HCT116 (cell line): Measurements from ENCODE around the gene FAM180A. TPM values are rescaled to one million over a fixed set of nuclear protein-coding genes. Genes with fewer than 3 reads are reported as not detected.

ENCODE experiments used
- CBX3 ChIP-seq: IDR thresholded peaks from 2 replicates; pipeline ENCODE4 v1.6.1; 2012; ENCODE audit warnings: low read depth
- ELF1 ChIP-seq: IDR thresholded peaks from 2 replicates; pipeline ENCODE4 v1.6.1; 2012; ENCODE audit warnings: low read depth, borderline replicate concordance
- MAX ChIP-seq: IDR thresholded peaks from 2 replicates; pipeline ENCODE4 v1.6.1; 2012
- POLR2AphosphoS5 ChIP-seq: IDR thresholded peaks from 2 replicates; pipeline ENCODE4 v1.6.1; 2011; ENCODE audit warnings: mild to moderate bottlenecking, low read depth, low read length, moderate library complexity
- RAD21 ChIP-seq: IDR thresholded peaks from 2 replicates; pipeline ENCODE4 v1.6.1; 2012; ENCODE audit warnings: low read depth, mild to moderate bottlenecking
- REST ChIP-seq: IDR thresholded peaks from 2 replicates; pipeline ENCODE4 v1.6.1; 2012; ENCODE audit warnings: low read depth
- SIN3A ChIP-seq: IDR thresholded peaks from 2 replicates; pipeline ENCODE4 v1.6.1; 2012; ENCODE audit warnings: low read depth
- YY1 ChIP-seq: IDR thresholded peaks from 2 replicates; pipeline ENCODE4 v1.6.1; 2011; ENCODE audit warnings: low read length, low read depth, moderate library complexity, mild to moderate bottlenecking; ENCODE audit not compliant: insufficient replicate concordance; ENCODE audit errors: extremely low read depth
- ZFX ChIP-seq: fragments of 450-650 bp; IDR thresholded peaks from 2 replicates; pipeline ENCODE4 v1.6.1; 2017
- ZNF274 ChIP-seq: fragments of 200-500 bp; sonication (Bioruptor generic); IDR thresholded peaks from 2 replicates; pipeline ENCODE4 v1.6.1; 2014; ENCODE audit warnings: mild to moderate bottlenecking, low read depth, low read length, inconsistent platforms
- total RNA-seq: library from RNA; stranded (reverse); gene quantifications from one replicate; pipeline ENCODE4 v1.2.1, GENCODE V29; 2021; ENCODE audit not compliant: unreplicated experiment

FAM180A gene
- total RNA-seq, 1 experiment from 2014 or later: 0.59 TPM

- no peak for TF ChIP-seq YY1
- TF ChIP-seq ELF1: no peak
- no peak for TF ChIP-seq RAD21
- 0 out of 2 replicates have a peak, but pooled peaks have one; percentile 49 for TF ChIP-seq MAX
- TF ChIP-seq SIN3A: no peak
- TF ChIP-seq ZFX: no peak
- TF ChIP-seq REST: no peak
- TF ChIP-seq CBX3: peak; percentile 37; the same call in 1 of the 2 replicates
- no peak for TF ChIP-seq ZNF274
- TF ChIP-seq POLR2AphosphoS5: no peak; the same call in 1 of the 2 replicates
Observed at GRCh38 chr7:135714534-135715009, 34.0 kb downstream of the FAM180A start (continued).
